IPS-18a (cell line): ENCODE measurements around the gene OPTC.
"Not testable (repeated sequence)": the region's sequence is repeated elsewhere in the genome, so short reads cannot be mapped to it uniquely, and the experiment has no call there.

ENCODE experiments used
- H3K27ac ChIP-seq: one replicate; pipeline ENCODE4 v1.5.1; 2013; ENCODE audit warnings: low read length
- H3K27me3 ChIP-seq: one replicate; pipeline ENCODE4 v1.6.1; 2013; ENCODE audit warnings: mild to moderate bottlenecking, low read length; ENCODE audit not compliant: control insufficient read depth, insufficient read depth
- H3K36me3 ChIP-seq: one replicate; pipeline ENCODE4 v1.6.1; 2013; ENCODE audit warnings: low read depth, low read length; ENCODE audit not compliant: control insufficient read depth
- H3K4me1 ChIP-seq: one replicate; pipeline ENCODE4 v1.6.1; 2013; ENCODE audit warnings: low read depth, low read length; ENCODE audit not compliant: control insufficient read depth
- H3K4me3 ChIP-seq: one replicate; pipeline ENCODE4 v1.5.1; 2013; ENCODE audit warnings: low read length
- H3K9ac ChIP-seq: one replicate; pipeline ENCODE4 v1.6.1; 2013; ENCODE audit warnings: mild to moderate bottlenecking, low read length, moderate library complexity
- H3K9me3 ChIP-seq: one replicate; pipeline ENCODE4 v1.6.1; 2013; ENCODE audit warnings: low read depth, low read length; ENCODE audit not compliant: control insufficient read depth

Gene OPTC, protein sequence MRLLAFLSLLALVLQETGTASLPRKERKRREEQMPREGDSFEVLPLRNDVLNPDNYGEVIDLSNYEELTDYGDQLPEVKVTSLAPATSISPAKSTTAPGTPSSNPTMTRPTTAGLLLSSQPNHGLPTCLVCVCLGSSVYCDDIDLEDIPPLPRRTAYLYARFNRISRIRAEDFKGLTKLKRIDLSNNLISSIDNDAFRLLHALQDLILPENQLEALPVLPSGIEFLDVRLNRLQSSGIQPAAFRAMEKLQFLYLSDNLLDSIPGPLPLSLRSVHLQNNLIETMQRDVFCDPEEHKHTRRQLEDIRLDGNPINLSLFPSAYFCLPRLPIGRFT

DNA sequence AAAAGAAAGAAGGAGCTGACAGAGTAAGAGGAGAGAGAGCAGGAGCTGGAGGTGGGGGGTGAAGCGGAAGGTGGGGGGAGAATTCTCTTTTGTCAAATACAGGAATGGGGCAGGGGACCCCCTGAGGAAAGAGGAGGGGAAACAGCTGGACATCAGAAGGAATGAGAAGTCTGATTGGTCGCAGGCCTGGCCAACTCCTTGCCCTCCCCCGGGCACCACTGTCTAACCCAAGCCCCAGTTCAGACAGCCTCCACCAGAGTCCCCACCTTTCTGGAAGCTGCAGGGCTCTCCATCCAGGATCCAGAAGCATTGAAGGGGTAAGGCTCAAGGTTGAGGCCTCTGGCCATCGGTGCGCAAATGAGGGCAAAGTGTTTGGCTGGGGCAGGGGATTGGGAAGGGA lies at the start of gene OPTC:
Gene OPTC (plus strand): TSS at position 253 of the 400 bp plus-strand sequence. CDS start 1,853 bp downstream, outside the sequence.
- Histone ChIP-seq H3K9ac (no peak within 1 kb of the TSS), H3K9me3 (no peaks in the 10 kb centered on the region), H3K4me3 (no peak within 1 kb of the TSS), H3K36me3 (no peaks in the 10 kb centered on the region), H3K27ac (no peak within 1 kb of the TSS), H3K27me3 (no peaks in the 10 kb centered on the region), H3K4me1 (peaks cover 26% of the 10 kb centered on the region)

- H3K9ac ChIP-seq, result no peak overlapping the region
- H3K27me3 ChIP-seq, result no peaks in the 10 kb centered on the region
- peaks cover 21% of the 10 kb centered on the region for H3K4me1 ChIP-seq
Measured at GRCh38 chr1:203444171-203444576, 49.8 kb upstream of the OPTC start.

DNA sequence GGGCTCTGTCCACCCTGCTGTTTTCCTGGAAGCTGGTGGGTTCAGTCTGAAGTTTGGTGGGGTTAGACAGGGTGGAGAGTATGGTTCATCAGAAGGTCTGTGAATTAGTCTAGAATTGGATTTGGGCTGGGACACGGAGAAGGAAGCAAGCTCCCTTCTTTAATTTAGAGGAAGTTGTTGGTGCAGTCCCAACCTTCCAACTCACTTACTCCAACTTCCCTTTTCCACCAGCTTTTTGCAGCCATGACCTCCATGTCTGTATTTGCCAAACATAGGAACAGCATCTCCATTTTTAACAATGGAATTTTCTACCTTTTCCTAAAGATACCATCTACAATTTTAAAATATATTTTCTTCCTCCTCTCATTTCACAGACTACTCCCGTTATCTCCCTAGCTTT lies 46.8 kb upstream of the OPTC start:
- no peak overlapping the region for H3K27ac ChIP-seq
- H3K9me3 ChIP-seq, result peaks cover 6% of the 10 kb centered on the region
- no peaks in the 10 kb centered on the region for H3K36me3 ChIP-seq
- H3K27me3 ChIP-seq, result no peaks in the 10 kb centered on the region
- no peak overlapping the region for H3K4me3 ChIP-seq
- peaks cover 21% of the 10 kb centered on the region for H3K4me1 ChIP-seq
- H3K9ac ChIP-seq, result no peak overlapping the region

More at GRCh38 chr1:203444171-203444576, 49.8 kb upstream of the OPTC start:
- H3K4me3 ChIP-seq, result no peak overlapping the region
- H3K27ac ChIP-seq, result no peak overlapping the region
- H3K36me3 ChIP-seq, result no peaks in the 10 kb centered on the region
- peaks cover 6% of the 10 kb centered on the region for H3K9me3 ChIP-seq

DNA sequence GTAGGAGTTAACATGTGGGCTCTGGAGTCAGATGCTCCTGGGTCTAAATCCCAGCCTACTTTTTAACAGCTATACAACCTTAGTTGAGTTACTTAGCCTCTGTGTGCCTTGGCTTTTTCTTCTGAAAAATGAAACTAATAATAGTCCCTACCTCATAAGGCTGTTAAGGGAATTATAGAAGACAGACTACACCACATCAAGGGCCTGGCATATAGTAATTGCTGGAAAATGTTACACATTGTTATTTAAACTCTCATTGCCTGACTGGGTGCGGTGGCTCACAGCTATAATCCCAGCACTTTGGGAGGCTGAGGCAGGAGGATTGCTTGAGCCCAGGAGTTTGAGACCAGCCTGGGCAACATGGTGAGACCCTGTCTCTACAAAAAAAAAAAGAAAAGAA lies 46.4 kb upstream of the OPTC start:
- peaks cover 20% of the 10 kb centered on the region for H3K4me1 ChIP-seq
- not testable (repeated sequence) for H3K36me3 ChIP-seq, H3K9me3 ChIP-seq, H3K27ac ChIP-seq, H3K27me3 ChIP-seq, H3K4me3 ChIP-seq, H3K9ac ChIP-seq

DNA sequence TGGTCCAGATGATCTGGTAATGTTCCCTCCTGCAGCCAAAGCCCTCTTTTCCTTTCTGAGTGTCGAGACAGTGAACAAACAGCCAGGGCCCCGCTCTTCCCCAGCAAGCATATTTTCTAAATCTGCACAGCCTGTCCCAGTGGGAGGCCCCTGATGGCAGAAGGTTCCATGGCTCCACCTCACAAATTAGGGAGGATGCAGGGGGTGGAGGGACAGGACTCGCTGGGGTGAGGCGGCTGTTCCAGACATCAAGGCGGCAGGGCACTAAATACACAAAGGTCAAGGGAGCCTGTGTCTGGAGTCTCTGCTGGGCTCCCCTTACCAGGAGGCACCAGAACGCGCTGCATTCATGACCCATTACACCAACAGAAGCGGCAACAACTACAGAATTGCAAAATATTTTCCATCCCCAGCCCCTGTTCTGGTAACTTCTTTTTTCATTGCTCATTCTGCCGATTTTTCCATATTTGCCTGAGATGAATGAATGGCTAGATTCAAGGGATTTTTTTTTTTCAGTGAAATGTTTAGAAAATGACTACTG lies 45.4 kb upstream of the OPTC start:
- peaks cover 10% of the 10 kb centered on the region for H3K4me1 ChIP-seq
- no peak overlapping the region for H3K27ac ChIP-seq
- H3K9ac ChIP-seq, result no peak overlapping the region
- no peaks in the 10 kb centered on the region for H3K36me3 ChIP-seq
- no peaks in the 10 kb centered on the region for H3K27me3 ChIP-seq
- H3K9me3 ChIP-seq, result peaks cover 6% of the 10 kb centered on the region
- no peak overlapping the region for H3K4me3 ChIP-seq

DNA sequence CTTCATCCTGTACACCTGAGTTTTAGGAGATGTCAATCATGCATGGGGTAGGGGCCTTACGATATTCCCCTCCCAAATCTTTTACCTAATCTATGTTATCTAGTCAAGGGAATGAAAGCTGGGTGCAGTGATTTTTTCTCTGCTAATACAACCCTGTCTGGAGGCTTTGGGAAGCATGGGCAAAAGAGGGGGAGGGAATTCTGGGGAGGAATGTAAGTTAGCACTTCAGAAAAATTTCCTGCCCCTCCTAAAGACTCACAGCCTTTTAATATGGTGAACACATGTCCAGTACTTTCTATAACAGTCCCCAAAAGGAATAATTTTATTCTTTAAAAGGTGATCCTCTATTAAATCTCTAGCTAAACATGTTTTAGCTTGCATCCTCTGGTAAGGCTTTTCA lies 44.0 kb upstream of the OPTC start:
- Histone ChIP-seq H3K9me3 (peaks cover 6% of the 10 kb centered on the region), H3K27ac (no peak overlapping the region), H3K9ac (no peak overlapping the region), H3K4me1 (peaks cover 8% of the 10 kb centered on the region), H3K27me3 (no peaks in the 10 kb centered on the region), H3K36me3 (no peaks in the 10 kb centered on the region), H3K4me3 (no peak overlapping the region)

- H3K36me3 ChIP-seq, result no peaks in the 10 kb centered on the region
- no peaks in the 10 kb centered on the region for H3K27me3 ChIP-seq
- H3K9ac ChIP-seq, result no peak overlapping the region
- no peak overlapping the region for H3K27ac ChIP-seq
- H3K4me3 ChIP-seq, result no peak overlapping the region
- H3K9me3 ChIP-seq, result no peaks in the 10 kb centered on the region
- H3K4me1 ChIP-seq, result peaks cover 8% of the 10 kb centered on the region
Measured at GRCh38 chr1:203450479-203451149, 43.3 kb upstream of the OPTC start.

- peaks cover 8% of the 10 kb centered on the region for H3K4me1 ChIP-seq
- no peaks in the 10 kb centered on the region for H3K36me3 ChIP-seq
- H3K27me3 ChIP-seq, result no peaks in the 10 kb centered on the region
- H3K27ac ChIP-seq, result no peak overlapping the region
- no peak overlapping the region for H3K9ac ChIP-seq
- H3K4me3 ChIP-seq, result no peak overlapping the region
- H3K9me3 ChIP-seq, result no peaks in the 10 kb centered on the region
Measured at GRCh38 chr1:203451836-203452784, 41.8 kb upstream of the OPTC start.

GRCh38 chr1:203453016-203453415 lies 40.9 kb upstream of the OPTC start:
- peaks cover 8% of the 10 kb centered on the region for H3K4me1 ChIP-seq
- no peak overlapping the region for H3K4me3 ChIP-seq
- H3K9me3 ChIP-seq, result no peaks in the 10 kb centered on the region
- H3K9ac ChIP-seq, result no peak overlapping the region
- no peak overlapping the region for H3K27ac ChIP-seq
- H3K27me3 ChIP-seq, result no peaks in the 10 kb centered on the region
- H3K36me3 ChIP-seq, result no peaks in the 10 kb centered on the region

DNA sequence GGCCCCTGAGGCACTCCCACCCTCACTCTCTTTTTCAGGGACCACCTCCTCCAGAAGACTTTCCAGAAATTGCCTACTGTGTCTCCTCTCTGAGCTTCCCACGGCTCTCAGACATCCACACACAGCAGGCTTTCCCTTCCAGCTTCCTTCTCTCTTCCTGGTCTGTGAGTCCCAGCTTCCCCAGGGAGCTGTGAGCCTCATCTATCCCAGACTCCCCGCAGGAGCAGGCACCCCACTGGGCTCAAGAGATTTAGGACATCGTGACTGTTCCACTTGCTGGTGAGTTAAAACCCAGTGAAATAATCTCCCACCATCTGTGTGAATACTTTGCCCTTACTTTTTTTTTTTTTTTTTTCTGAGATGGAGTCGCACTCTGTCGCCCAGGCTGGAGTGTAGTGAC lies 40.3 kb upstream of the OPTC start:
- Histone ChIP-seq H3K4me3 (no peak overlapping the region), H3K9ac (no peak overlapping the region), H3K9me3 (no peaks in the 10 kb centered on the region), H3K27ac (no peak overlapping the region), H3K36me3 (no peaks in the 10 kb centered on the region), H3K4me1 (peaks cover 3% of the 10 kb centered on the region), H3K27me3 (no peaks in the 10 kb centered on the region)

- no peaks in the 10 kb centered on the region for H3K4me1 ChIP-seq
- H3K9ac ChIP-seq, result no peak overlapping the region
- H3K27ac ChIP-seq, result no peak overlapping the region
- H3K27me3 ChIP-seq, result no peaks in the 10 kb centered on the region
- no peak overlapping the region for H3K4me3 ChIP-seq
- no peaks in the 10 kb centered on the region for H3K36me3 ChIP-seq
- H3K9me3 ChIP-seq, result no peaks in the 10 kb centered on the region
Measured at GRCh38 chr1:203454986-203455471, 38.9 kb upstream of the OPTC start.
